ENCODE results near the gene RARA.

Gene RARA

GRCh38 chr17:40328386-40328766 is 19.4 kb downstream of the RARA start:
- no peak for TF ChIP-seq CTCF (IDR thresholded peaks at IDR 0.05; ENCODE audit: insufficient read depth, low read depth, low read length, missing control alignments)
- no peak overlapping the region for H3K4me3 ChIP-seq (ENCODE audit: low read length)
- DNase-seq (ENCODE audit: low read depth), result no peak

GRCh38 chr17:40329839-40330794 is 21.1 kb downstream of the RARA start:
- DNase-seq (ENCODE audit: low read depth), result no peak
- no peak for TF ChIP-seq CTCF (IDR thresholded peaks at IDR 0.05; ENCODE audit: insufficient read depth, low read depth, low read length, missing control alignments)
- no peak overlapping the region for H3K4me3 ChIP-seq (ENCODE audit: low read length)

GRCh38 chr17:40330850-40331470 is 22.0 kb downstream of the RARA start:
- H3K4me3 ChIP-seq (ENCODE audit: low read length), result no peak overlapping the region
- no peak for TF ChIP-seq CTCF (IDR thresholded peaks at IDR 0.05; ENCODE audit: insufficient read depth, low read depth, low read length, missing control alignments)

GRCh38 chr17:40331743-40332641 is 23.0 kb downstream of the RARA start:
- no peak for DNase-seq (ENCODE audit: low read depth)
- no peak for TF ChIP-seq CTCF (IDR thresholded peaks at IDR 0.05; ENCODE audit: insufficient read depth, low read depth, low read length, missing control alignments)
- H3K4me3 ChIP-seq (ENCODE audit: low read length), result no peak overlapping the region

More at GRCh38 chr17:40330850-40331470, 22.0 kb downstream of the RARA start:
- no peak for DNase-seq (ENCODE audit: low read depth)

GRCh38 chr17:40333781-40334448 is 24.9 kb downstream of the RARA start:
- no peak overlapping the region for H3K4me3 ChIP-seq (ENCODE audit: low read length)
- no peak for DNase-seq (ENCODE audit: low read depth)
- no peak for TF ChIP-seq CTCF (IDR thresholded peaks at IDR 0.05; ENCODE audit: insufficient read depth, low read depth, low read length, missing control alignments)

GRCh38 chr17:40335620-40336019 is 26.6 kb downstream of the RARA start:
- no peak for DNase-seq (ENCODE audit: low read depth)
- H3K4me3 ChIP-seq (ENCODE audit: low read length), result no peak overlapping the region
- TF ChIP-seq CTCF (IDR thresholded peaks at IDR 0.05; ENCODE audit: insufficient read depth, low read depth, low read length, missing control alignments), result no peak

All from epithelial cell of esophagus (primary cell).